DND-41 (cell line): ENCODE measurements around the gene UVRAG.

Source experiments
- ATAC-seq: fragments of 200-7000 bp; cut with Tn5 transposase; 3 replicates; pipeline ENCODE4 v1.9.1; 2021; ENCODE audit warnings: low read depth; ENCODE audit not compliant: insufficient read depth
- DNase-seq: peaks from one replicate; pipeline ENCODE4 v3.0.0-alpha.2; 2020
- H2AFZ ChIP-seq: 2 replicates; pipeline ENCODE4 v1.6.0; 2012; ENCODE audit warnings: low read depth, low read length
- H3K27ac ChIP-seq: 2 replicates; pipeline ENCODE4 v1.5.1; 2012; ENCODE audit warnings: low read length, inconsistent platforms
- H3K27me3 ChIP-seq: fragments of 200-600 bp; sonication (generic); 2 replicates; pipeline ENCODE4 v1.6.0; 2012; ENCODE audit warnings: low read length, mild to moderate bottlenecking, inconsistent platforms; ENCODE audit not compliant: insufficient read depth, poor library complexity
- H3K36me3 ChIP-seq: 2 replicates; pipeline ENCODE4 v1.5.1; 2012; ENCODE audit warnings: low read length, inconsistent platforms; ENCODE audit not compliant: insufficient read depth
- H3K4me1 ChIP-seq: 2 replicates; pipeline ENCODE4 v1.5.1; 2012; ENCODE audit warnings: mild to moderate bottlenecking, low read length; ENCODE audit not compliant: insufficient read depth
- H3K4me2 ChIP-seq: 2 replicates; pipeline ENCODE4 v1.6.0; 2012; ENCODE audit warnings: mild to moderate bottlenecking, moderate library complexity, low read length, inconsistent platforms; ENCODE audit not compliant: insufficient read depth
- H3K4me3 ChIP-seq, 2 experiments: fragments of 200-600 bp in 1 of 2; shearing (Covaris generic) in 1 of 2; 2 replicates each; pipeline ENCODE4 v1.5.1; 2012 to 2016; ENCODE audit warnings: inconsistent platforms in 2 of 2, low read length in 2 of 2, mild to moderate bottlenecking in 2 of 2, low read depth in 1 of 2, moderate library complexity in 1 of 2
- H3K79me2 ChIP-seq: 2 replicates; pipeline ENCODE4 v1.6.0; 2012; ENCODE audit warnings: low read length, inconsistent platforms; ENCODE audit not compliant: insufficient read depth
- H3K9ac ChIP-seq: 2 replicates; pipeline ENCODE4 v1.6.0; 2012; ENCODE audit warnings: low read depth, mild to moderate bottlenecking, inconsistent platforms, low read length, moderate library complexity
- H3K9me3 ChIP-seq: 2 replicates; pipeline ENCODE4 v1.5.1; 2012; ENCODE audit warnings: low read length, moderate library complexity, mild to moderate bottlenecking, inconsistent platforms; ENCODE audit not compliant: insufficient read depth, severe bottlenecking
- H4K20me1 ChIP-seq: 2 replicates; pipeline ENCODE4 v1.6.0; 2012; ENCODE audit warnings: low read length; ENCODE audit not compliant: insufficient read depth
- CTCF ChIP-seq: IDR thresholded peaks from 2 replicates; pipeline ENCODE4 v1.5.1; 2012; ENCODE audit warnings: borderline replicate concordance, low read length, moderate library complexity, mild to moderate bottlenecking; ENCODE audit not compliant: poor library complexity, severe bottlenecking; ENCODE audit errors: extremely low read depth
- EZH2 ChIP-seq: IDR thresholded peaks from 3 replicates; pipeline ENCODE4 v1.6.1; 2012; ENCODE audit warnings: borderline replicate concordance, low read depth, mild to moderate bottlenecking, moderate library complexity, low read length, inconsistent platforms; ENCODE audit not compliant: severe bottlenecking

UVRAG gene

GRCh38 chr11:75822541-75822940 lies 7.5 kb downstream of the UVRAG start:
- no peak overlapping the region for H3K4me3 ChIP-seq
- H4K20me1 ChIP-seq: peaks cover 20% of the 10 kb centered on the region; the same call in 1 of the 2 replicates
- H3K79me2 ChIP-seq: peaks cover 87% of the 10 kb centered on the region
- no peak for ATAC-seq
- no peak overlapping the region for H2AFZ ChIP-seq
- no peak overlapping the region for H3K4me2 ChIP-seq
- DNase-seq: no peak
- TF ChIP-seq EZH2 (no peak), CTCF (no peak)
- H3K36me3 ChIP-seq: no peaks in the 10 kb centered on the region; the same call in 1 of the 2 replicates
- H3K27ac ChIP-seq: no peak overlapping the region
- no peaks in the 10 kb centered on the region for H3K9me3 ChIP-seq
- H3K4me1 ChIP-seq: peaks cover 2% of the 10 kb centered on the region; the same call in 1 of the 2 replicates
- H3K27me3 ChIP-seq: no peaks in the 10 kb centered on the region
- H3K9ac ChIP-seq: no peak overlapping the region

- Histone ChIP-seq H3K79me2 (peaks cover 87% of the 10 kb centered on the region), H3K9ac (no peak overlapping the region), H3K27ac (no peak overlapping the region), H3K4me3 (no peak overlapping the region), H4K20me1 (peaks cover 20% of the 10 kb centered on the region; the same call in 1 of the 2 replicates), H3K36me3 (no peaks in the 10 kb centered on the region; the same call in 1 of the 2 replicates), H3K4me2 (no peak overlapping the region), H3K9me3 (no peaks in the 10 kb centered on the region), H2AFZ (no peak overlapping the region), H3K4me1 (no peaks in the 10 kb centered on the region), H3K27me3 (no peaks in the 10 kb centered on the region)
- DNase-seq (no peak), ATAC-seq (no peak)
- TF ChIP-seq EZH2 (no peak), CTCF (no peak)
Observed at GRCh38 chr11:75823415-75823814, 8.4 kb downstream of the UVRAG start.

DNA sequence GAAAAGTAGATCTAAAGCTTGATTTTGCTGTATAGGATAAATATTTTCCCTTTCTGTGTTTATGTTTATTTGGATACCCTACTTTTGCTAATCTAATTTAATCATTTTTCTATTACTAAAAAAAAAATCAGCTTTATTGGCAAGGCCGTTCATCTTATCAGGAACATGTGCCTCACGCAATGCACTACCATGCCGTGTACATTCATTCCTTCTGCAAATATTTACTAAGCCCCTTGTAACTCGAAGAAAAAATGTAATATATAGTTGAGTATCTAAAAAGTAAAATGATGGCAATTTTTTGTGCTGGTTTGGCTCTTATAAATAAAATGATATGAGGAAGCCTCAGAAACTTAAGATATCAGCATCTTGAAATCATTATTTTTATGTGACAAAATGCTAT lies 8.9 kb downstream of the UVRAG start:
- H3K9ac ChIP-seq: no peak overlapping the region
- no peak overlapping the region for H3K4me2 ChIP-seq
- no peak overlapping the region for H3K4me3 ChIP-seq
- no peaks in the 10 kb centered on the region for H3K4me1 ChIP-seq
- TF ChIP-seq CTCF: no peak
- ATAC-seq (no peak), DNase-seq (no peak)
- no peaks in the 10 kb centered on the region for H3K9me3 ChIP-seq
- H3K36me3 ChIP-seq: no peaks in the 10 kb centered on the region; the same call in 1 of the 2 replicates
- H3K27ac ChIP-seq: no peak overlapping the region
- H3K27me3 ChIP-seq: no peaks in the 10 kb centered on the region
- H2AFZ ChIP-seq: no peak overlapping the region
- peaks cover 23% of the 10 kb centered on the region for H4K20me1 ChIP-seq
- H3K79me2 ChIP-seq: peaks cover 85% of the 10 kb centered on the region
